Stimulated activated CD4-positive, alpha-beta T cell treated with anti-CD3 and anti-CD28 coated beads, Interleukin-1b, Interleukin-23, amount 100 ng/mL, for 24 hours (primary cell): Measurements from ENCODE around the gene SDR42E1.

Source experiments
- DNase-seq, 4 experiments: peaks; one replicate each; pipeline ENCODE4 v3.0.0-alpha.2; 2020; ENCODE audit warnings: low read depth in 4 of 4, low spot score in 1 of 4

SDR42E1 gene

GRCh38 chr16:82011199-82011641 lies at the start of gene SDR42E1:
TSS of gene SDR42E1 (minus strand) at chr16:82011470. CDS start at chr16:82000858, 10,612 bp downstream.
- DNase-seq = peak in 3 of 4 experiments; percentile 40 to 48 (median 47)

GRCh38 chr16:82059983-82060421 lies 48.7 kb upstream of the SDR42E1 start:
- no peak for DNase-seq

- DNase-seq = no peak
Observed at GRCh38 chr16:82059161-82059982, 48.1 kb upstream of the SDR42E1 start.

GRCh38 chr16:82056550-82056896 lies 45.3 kb upstream of the SDR42E1 start:
- no peak for DNase-seq

GRCh38 chr16:82055728-82056549 lies 44.7 kb upstream of the SDR42E1 start:
- no peak for DNase-seq

- DNase-seq = no peak
Observed at GRCh38 chr16:82055117-82055516, 43.8 kb upstream of the SDR42E1 start.

- DNase-seq = no peak
Observed at GRCh38 chr16:82051656-82052055, 40.4 kb upstream of the SDR42E1 start.

GRCh38 chr16:82050909-82051357 lies 39.7 kb upstream of the SDR42E1 start:
- no peak for DNase-seq

- no peak for DNase-seq
Observed at GRCh38 chr16:82050506-82050905, 39.2 kb upstream of the SDR42E1 start.

GRCh38 chr16:82049484-82049883 lies 38.2 kb upstream of the SDR42E1 start:
- DNase-seq = no peak

- no peak for DNase-seq
Observed at GRCh38 chr16:82047787-82048186, 36.5 kb upstream of the SDR42E1 start.

- no peak for DNase-seq
Observed at GRCh38 chr16:82047374-82047773, 36.1 kb upstream of the SDR42E1 start.

- no peak for DNase-seq
Observed at GRCh38 chr16:82046941-82047340, 35.7 kb upstream of the SDR42E1 start.

GRCh38 chr16:82046541-82046940 lies 35.3 kb upstream of the SDR42E1 start:
- no peak for DNase-seq

- DNase-seq = no peak
Observed at GRCh38 chr16:82045465-82045864, 34.2 kb upstream of the SDR42E1 start.

- no peak for DNase-seq
Observed at GRCh38 chr16:82044585-82044911, 33.3 kb upstream of the SDR42E1 start.

GRCh38 chr16:82043680-82044584 lies 32.7 kb upstream of the SDR42E1 start:
- no peak for DNase-seq

GRCh38 chr16:82042846-82043245 lies 31.6 kb upstream of the SDR42E1 start:
- DNase-seq = no peak

GRCh38 chr16:82042144-82042543 lies 30.9 kb upstream of the SDR42E1 start:
- DNase-seq = no peak

- no peak for DNase-seq
Observed at GRCh38 chr16:82041542-82041941, 30.3 kb upstream of the SDR42E1 start.

- no peak for DNase-seq
Observed at GRCh38 chr16:82040296-82040695, 29.0 kb upstream of the SDR42E1 start.
